GM12865 (cell line): ENCODE results near the gene PTPRM.

ENCODE experiments used
- DNase-seq: peaks from one replicate; pipeline ENCODE4 v3.0.0; 2010; ENCODE audit warnings: low read depth
- H3K4me3 ChIP-seq: 2 replicates; pipeline ENCODE4 v1.5.1; 2011; ENCODE audit warnings: mild to moderate bottlenecking, low read depth, low read length, control low read depth
- TF ChIP-seq, protein P1 (sequence below): IDR thresholded peaks from 2 replicates; pipeline ENCODE4 v1.5.1; 2011; ENCODE audit warnings: low read length, control low read depth, low read depth, inconsistent platforms; ENCODE audit not compliant: insufficient read depth; ENCODE audit errors: missing control alignments

The PTPRM gene

DNA sequence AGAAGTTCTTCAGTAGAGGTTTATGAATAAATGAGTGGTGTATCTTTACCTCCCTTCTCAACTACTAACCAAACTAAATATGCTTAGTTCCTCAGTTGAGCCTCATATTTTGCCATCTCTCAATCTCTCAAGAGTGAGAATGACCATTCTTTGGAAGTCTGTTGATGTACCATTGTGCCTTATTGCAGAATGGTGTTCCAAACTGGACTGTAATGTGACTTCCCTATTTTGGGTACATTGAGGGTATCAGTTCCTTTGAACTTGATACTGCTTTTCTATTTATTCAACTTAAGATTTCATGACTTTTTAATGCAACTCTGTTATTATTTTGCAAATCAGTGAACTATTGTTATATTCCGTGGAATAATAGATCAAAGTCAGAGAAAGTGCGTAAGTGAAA lies 159.4 kb downstream of the PTPRM start:
- TF ChIP-seq, protein P1, sequence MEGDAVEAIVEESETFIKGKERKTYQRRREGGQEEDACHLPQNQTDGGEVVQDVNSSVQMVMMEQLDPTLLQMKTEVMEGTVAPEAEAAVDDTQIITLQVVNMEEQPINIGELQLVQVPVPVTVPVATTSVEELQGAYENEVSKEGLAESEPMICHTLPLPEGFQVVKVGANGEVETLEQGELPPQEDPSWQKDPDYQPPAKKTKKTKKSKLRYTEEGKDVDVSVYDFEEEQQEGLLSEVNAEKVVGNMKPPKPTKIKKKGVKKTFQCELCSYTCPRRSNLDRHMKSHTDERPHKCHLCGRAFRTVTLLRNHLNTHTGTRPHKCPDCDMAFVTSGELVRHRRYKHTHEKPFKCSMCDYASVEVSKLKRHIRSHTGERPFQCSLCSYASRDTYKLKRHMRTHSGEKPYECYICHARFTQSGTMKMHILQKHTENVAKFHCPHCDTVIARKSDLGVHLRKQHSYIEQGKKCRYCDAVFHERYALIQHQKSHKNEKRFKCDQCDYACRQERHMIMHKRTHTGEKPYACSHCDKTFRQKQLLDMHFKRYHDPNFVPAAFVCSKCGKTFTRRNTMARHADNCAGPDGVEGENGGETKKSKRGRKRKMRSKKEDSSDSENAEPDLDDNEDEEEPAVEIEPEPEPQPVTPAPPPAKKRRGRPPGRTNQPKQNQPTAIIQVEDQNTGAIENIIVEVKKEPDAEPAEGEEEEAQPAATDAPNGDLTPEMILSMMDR, result no peak
- DNase-seq, result no peak
- no peak overlapping the region for H3K4me3 ChIP-seq

DNA sequence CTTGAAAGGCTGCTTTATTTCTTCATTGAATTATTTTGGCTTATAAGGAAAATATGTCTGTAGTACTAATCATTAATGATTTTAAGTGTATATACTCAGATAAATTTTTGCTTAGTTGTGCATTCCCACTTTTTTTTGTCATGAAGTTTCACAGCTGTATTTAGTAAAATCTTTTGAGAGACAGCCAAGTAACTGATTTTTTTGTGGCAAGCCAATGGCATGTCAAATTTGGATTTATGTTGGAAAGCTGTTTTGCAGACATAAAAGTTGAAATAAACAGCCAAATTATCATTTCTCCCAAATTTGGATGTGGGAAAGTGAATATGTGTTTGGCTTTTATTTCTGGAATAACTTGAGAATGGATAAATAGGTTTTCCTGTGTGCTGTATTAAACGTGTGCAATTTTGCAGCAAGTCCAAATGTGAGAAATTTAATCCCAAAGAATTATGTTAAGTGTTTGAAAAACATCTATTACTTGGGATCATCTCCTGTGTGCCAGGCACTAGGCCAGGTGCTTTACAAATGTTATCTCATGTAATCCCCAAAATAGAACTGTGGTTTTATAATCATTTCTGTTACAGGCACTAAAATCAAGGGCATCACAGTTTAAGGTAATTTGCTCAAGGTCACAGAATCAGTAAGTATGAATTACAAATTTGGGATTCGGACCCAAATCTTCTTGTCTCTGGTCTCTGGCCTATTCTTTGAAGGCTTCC lies 160.4 kb downstream of the PTPRM start:
- DNase-seq, result no peak
- H3K4me3 ChIP-seq, result no peak overlapping the region
- TF ChIP-seq, protein P1, result no peak

DNA sequence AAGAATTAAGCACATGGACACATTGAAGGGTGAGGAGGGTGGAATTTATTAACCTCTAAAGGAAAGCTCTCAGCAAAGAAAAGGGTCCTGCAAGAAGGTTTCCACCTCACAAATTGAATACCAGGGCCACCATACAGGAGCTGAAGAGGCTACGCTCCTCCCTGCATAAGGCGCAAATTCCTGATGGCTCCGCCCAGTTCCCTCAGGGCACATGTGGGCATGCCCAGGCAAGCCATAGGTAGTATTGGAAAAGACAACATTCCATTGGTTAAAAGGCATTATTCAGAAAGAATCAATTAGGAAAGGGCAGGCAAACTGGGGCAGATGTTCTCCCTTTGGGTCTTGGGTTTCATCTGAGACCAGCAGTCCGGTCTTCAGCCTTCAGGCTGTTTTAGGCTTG lies 161.2 kb downstream of the PTPRM start:
- DNase-seq, result no peak

DNA sequence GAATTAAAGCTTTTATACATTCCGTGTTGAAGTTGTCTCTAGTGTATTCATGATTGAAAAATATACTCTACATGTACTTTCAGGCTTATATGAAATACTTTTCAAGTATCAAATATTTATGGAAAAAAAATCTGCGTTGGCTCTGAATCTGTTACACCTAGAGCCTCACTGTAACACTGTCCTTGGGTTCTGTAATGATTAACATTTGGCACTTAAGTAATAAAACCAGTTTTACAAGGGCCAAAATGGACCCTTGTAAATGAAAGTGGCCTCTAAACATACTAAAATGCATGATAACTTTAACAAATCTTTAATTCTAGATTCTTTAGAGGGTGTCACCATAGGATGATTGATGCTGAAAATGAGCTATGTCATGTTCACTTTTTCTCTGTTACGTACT lies 162.8 kb downstream of the PTPRM start:
- no peak for DNase-seq
- TF ChIP-seq, protein P1, result no peak
- H3K4me3 ChIP-seq, result no peak overlapping the region

More for the DNA sequence above, 161.2 kb downstream of the PTPRM start:
- TF ChIP-seq, protein P1, result no peak
- H3K4me3 ChIP-seq, result no peak overlapping the region

DNA sequence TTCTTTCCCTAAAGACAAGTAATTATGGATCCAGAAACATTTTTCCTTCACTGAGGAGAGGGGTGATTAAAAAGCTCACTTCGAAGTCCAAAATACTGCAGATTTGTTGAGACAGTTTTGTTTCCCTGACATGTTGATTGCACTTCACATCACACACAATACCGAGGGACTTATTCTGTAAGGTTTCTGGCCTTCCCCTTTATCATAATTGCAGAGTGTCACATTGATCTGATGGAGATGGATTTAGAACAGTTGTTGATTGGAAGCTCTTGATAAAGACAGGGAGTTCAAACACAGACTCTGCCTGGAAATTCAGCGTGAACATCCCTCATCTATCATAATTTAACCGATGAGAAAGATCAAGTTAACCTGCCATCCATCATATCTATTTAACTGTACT lies 163.6 kb downstream of the PTPRM start:
- TF ChIP-seq, protein P1, result no peak
- no peak for DNase-seq

DNA sequence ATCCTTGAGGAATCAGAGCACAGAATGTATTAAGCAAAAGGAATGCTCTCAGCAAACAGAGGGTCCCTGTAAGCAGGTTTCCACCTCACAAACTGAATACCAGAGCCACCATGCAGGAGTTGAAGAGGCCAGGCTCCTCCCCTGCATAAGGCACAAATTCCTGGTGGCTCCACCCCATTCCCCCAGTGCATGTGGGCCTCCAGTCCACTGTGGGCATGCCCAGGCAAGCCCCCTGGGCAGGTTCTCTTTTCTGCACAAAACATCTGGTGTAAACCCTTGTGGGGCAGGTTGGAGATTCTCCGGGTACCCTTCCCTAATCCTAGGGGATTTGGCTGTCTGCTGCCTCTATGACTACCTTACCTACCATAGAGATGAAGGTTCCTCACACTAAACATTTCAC lies 166.5 kb downstream of the PTPRM start:
- DNase-seq, result no peak
- no peak overlapping the region for H3K4me3 ChIP-seq

More for the DNA sequence above, 163.6 kb downstream of the PTPRM start:
- no peak overlapping the region for H3K4me3 ChIP-seq

DNA sequence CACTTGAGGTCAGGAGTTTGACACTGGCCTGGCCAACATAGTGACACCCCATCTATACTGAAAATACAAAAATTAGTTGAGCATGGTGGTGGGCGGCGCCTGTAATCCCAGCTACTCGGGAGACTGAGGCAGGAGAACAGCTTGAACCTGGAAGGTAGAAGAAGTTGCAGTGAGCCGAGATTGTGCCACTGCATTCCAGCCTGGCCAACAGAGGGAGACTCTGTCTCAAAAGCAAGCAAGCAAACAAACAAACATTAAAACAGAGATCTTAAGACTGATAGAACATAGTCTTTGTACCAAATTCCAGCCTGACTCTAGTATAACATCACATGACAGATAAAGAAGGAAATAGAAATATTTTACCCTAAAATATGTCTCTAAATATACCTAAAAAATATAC lies 168.1 kb downstream of the PTPRM start:
- TF ChIP-seq, protein P1, result no peak
- no peak overlapping the region for H3K4me3 ChIP-seq
- no peak for DNase-seq

More for the DNA sequence above, 166.5 kb downstream of the PTPRM start:
- TF ChIP-seq, protein P1, result no peak
